Left kidney (tissue), 8 donors: Measurements from ENCODE around the gene REN. TPM values are rescaled to one million over a fixed set of nuclear protein-coding genes. Genes with fewer than 3 reads are reported as not detected.

Experiments
- DNase-seq: peaks from one replicate; pipeline ENCODE4 v3.0.0-alpha.2; 2013
- long read RNA-seq, 8 donors: transcript quantifications; one replicate each; lab custom pipeline, GENCODE V29; 2026
- polyA plus RNA-seq: library from polyadenylated mRNA; unstranded; fragments of 120-200 nt; gene quantifications from one replicate; pipeline ENCODE4 v1.2.1, GENCODE V29; 2013; ENCODE audit not compliant: insufficient read length

REN gene
- polyA plus RNA-seq: 15.3 TPM
- long read RNA-seq, donor 1, partial matches to known transcripts: 8 of 22 reads
- long read RNA-seq, donor 1, other reads (novel, unspliced or antisense): 14 of 22 reads
- long read RNA-seq, donor 2, partial matches to known transcripts: 12 of 38 reads
- long read RNA-seq, donor 2, other reads (novel, unspliced or antisense): 26 of 38 reads
- long read RNA-seq, donor 3, partial matches to known transcripts: 0 of 5 reads
- long read RNA-seq, donor 3, other reads (novel, unspliced or antisense): 5 of 5 reads
- long read RNA-seq, donor 4, partial matches to known transcripts: 11 of 11 reads
- long read RNA-seq, donor 4, other reads (novel, unspliced or antisense): 0 of 11 reads
- long read RNA-seq, donor 5, partial matches to known transcripts: 25 of 48 reads
- long read RNA-seq, donor 5, other reads (novel, unspliced or antisense): 23 of 48 reads
- long read RNA-seq, donor 6, partial matches to known transcripts: 8 of 32 reads
- long read RNA-seq, donor 6, other reads (novel, unspliced or antisense): 24 of 32 reads
- long read RNA-seq, donor 7, partial matches to known transcripts: 48 of 88 reads
- long read RNA-seq, donor 7, other reads (novel, unspliced or antisense): 40 of 88 reads
- long read RNA-seq, donor 8, partial matches to known transcripts: 6 of 31 reads
- long read RNA-seq, donor 8, other reads (novel, unspliced or antisense): 25 of 31 reads

- DNase-seq: no peak
Observed at GRCh38 chr1:204166219-204166618, at the start of gene REN. Gene REN, minus strand, starts transcription at chr1:204166337. Its CDS starts 44 bp downstream, at chr1:204166293.

GRCh38 chr1:204213668-204214662 is 47.8 kb upstream of the REN start, which contains the start of gene GOLT1A:
Gene GOLT1A, minus strand, starts transcription at chr1:204213988. Its CDS starts 82 bp downstream, at chr1:204213906.
- DNase-seq: peak; percentile 83

- no peak for DNase-seq
Observed at GRCh38 chr1:204212715-204213114, 46.6 kb upstream of the REN start.

GRCh38 chr1:204211046-204211445 is 44.9 kb upstream of the REN start:
- no peak for DNase-seq

- DNase-seq: peak; percentile 48
Observed at GRCh38 chr1:204207136-204207616, 41.0 kb upstream of the REN start.

- DNase-seq: no peak
Observed at GRCh38 chr1:204206121-204206520, 40.0 kb upstream of the REN start.

GRCh38 chr1:204205486-204205885 is 39.3 kb upstream of the REN start:
- DNase-seq: no peak

GRCh38 chr1:204204944-204205343 is 38.8 kb upstream of the REN start:
- no peak for DNase-seq

- no peak for DNase-seq
Observed at GRCh38 chr1:204203206-204203767, 37.1 kb upstream of the REN start.

GRCh38 chr1:204202481-204202880 is 36.3 kb upstream of the REN start:
- DNase-seq: no peak

- DNase-seq: no peak
Observed at GRCh38 chr1:204201348-204202040, 35.4 kb upstream of the REN start.

- no peak for DNase-seq
Observed at GRCh38 chr1:204199579-204199978, 33.4 kb upstream of the REN start.

- no peak for DNase-seq
Observed at GRCh38 chr1:204198348-204199340, 32.5 kb upstream of the REN start.

- no peak for DNase-seq
Observed at GRCh38 chr1:204197068-204197467, 30.9 kb upstream of the REN start.

GRCh38 chr1:204196068-204196795 is 30.1 kb upstream of the REN start, which contains the start of gene KISS1:
Gene KISS1, minus strand, starts transcription at chr1:204196491. Its CDS starts 3,615 bp downstream, at chr1:204192876.
- DNase-seq: no peak

- no peak for DNase-seq
Observed at GRCh38 chr1:204194771-204195170, 28.6 kb upstream of the REN start.

- DNase-seq: no peak
Observed at GRCh38 chr1:204194080-204194479, 27.9 kb upstream of the REN start.

- DNase-seq: no peak
Observed at GRCh38 chr1:204192589-204193352, 26.6 kb upstream of the REN start.
